Activated CD8-positive, alpha-beta T cell treated with anti-CD3 and anti-CD28 coated beads, Interleukin-2, amount 10 ng/mL, durations not matched to agents 7 days and 5 days (primary cell): ENCODE measurements around the gene MRPL48. TPM values are rescaled to one million over a fixed set of nuclear protein-coding genes. Genes with fewer than 3 reads are reported as not detected.
"Not testable (repeated sequence)": the region's sequence is repeated elsewhere in the genome, so short reads cannot be mapped to it uniquely, and the experiment has no call there.

Experiments
- ATAC-seq: fragments of 150-1000 bp; cut with Tn5 transposase; one replicate; pipeline ENCODE4 v1.10.0; 2021; ENCODE audit warnings: moderate library complexity
- CTCF ChIA-PET: fragments of 350-600 bp; sonication (Branson Sonifier 250); formaldehyde crosslinking; loops from one replicate; lab custom pipeline; 2021; ENCODE audit warnings: antibody characterized with exemption; lab: Charles Lee
- POLR2A ChIA-PET: fragments of 350-600 bp; sonication (Branson Sonifier 250); formaldehyde crosslinking; loops from one replicate; lab custom pipeline; 2021; ENCODE audit warnings: antibody characterized with exemption; lab: Charles Lee
- DNase-seq: peaks from one replicate; pipeline ENCODE4 v3.0.0-alpha.2; 2020
- H3K27ac Mint-ChIP-seq: one replicate; pipeline ENCODE4 v1.8.0; 2021; ENCODE audit warnings: mild to moderate bottlenecking, mixed read lengths
- H3K27me3 Mint-ChIP-seq: one replicate; pipeline ENCODE4 v1.8.0; 2021; ENCODE audit warnings: low read depth, mixed read lengths
- H3K36me3 Mint-ChIP-seq: one replicate; pipeline ENCODE4 v1.8.0; 2021; ENCODE audit warnings: low read depth, mixed read lengths
- H3K4me1 Mint-ChIP-seq: one replicate; pipeline ENCODE4 v1.8.0; 2021; ENCODE audit warnings: low read depth, mixed read lengths
- H3K4me3 Mint-ChIP-seq: one replicate; pipeline ENCODE4 v1.8.0; 2021; ENCODE audit warnings: mild to moderate bottlenecking, mixed read lengths
- H3K9me3 Mint-ChIP-seq: one replicate; pipeline ENCODE4 v1.8.0; 2022; ENCODE audit warnings: mixed read lengths; ENCODE audit not compliant: insufficient read depth
- total RNA-seq, 2 experiments: library from RNA; stranded (reverse); gene quantifications; one replicate each; pipeline ENCODE4 v1.2.3, GENCODE V29; 2021

MRPL48 gene
- total RNA-seq, 2 experiments from 2014 or later, result 45.1 to 46.0 TPM

GRCh38 chr11:73872749-73873357 is 85.2 kb downstream of the MRPL48 start:
- no peak for ATAC-seq
- Mint-ChIP-seq H3K27me3 (no peaks in the 10 kb centered on the region), H3K9me3 (no peaks in the 10 kb centered on the region), H3K27ac (peak overlapping the region; percentile 4), H3K36me3 (peaks cover 42% of the 10 kb centered on the region), H3K4me3 (no peak overlapping the region), H3K4me1 (peaks cover 30% of the 10 kb centered on the region)
- DNase-seq, result no peak
- CTCF ChIA-PET, result interaction anchor here (1.1 kb wide), 1 partner anchor 58 kb away, joined by 4 read pairs; no protein-coding TSS in a partner anchor
- POLR2A ChIA-PET, result no interaction called here

GRCh38 chr11:73875380-73875779 is 87.7 kb downstream of the MRPL48 start:
- Mint-ChIP-seq H3K27ac (peak overlapping the region; percentile 99), H3K9me3 (no peaks in the 10 kb centered on the region), H3K27me3 (no peaks in the 10 kb centered on the region), H3K4me1 (peaks cover 41% of the 10 kb centered on the region), H3K4me3 (peak overlapping the region; percentile 96), H3K36me3 (peaks cover 38% of the 10 kb centered on the region)
- ChIA-PET CTCF (no interaction called here), POLR2A (no interaction called here)
- ATAC-seq (no peak), DNase-seq (no peak)

- Mint-ChIP-seq H3K27ac (peak overlapping the region; percentile 99), H3K4me1 (peaks cover 41% of the 10 kb centered on the region), H3K9me3 (no peaks in the 10 kb centered on the region), H3K4me3 (peak overlapping the region; percentile 96), H3K36me3 (peaks cover 37% of the 10 kb centered on the region), H3K27me3 (no peaks in the 10 kb centered on the region)
- ChIA-PET POLR2A (no interaction called here), CTCF (no interaction called here)
- DNase-seq (no peak), ATAC-seq (no peak)
Measured at GRCh38 chr11:73875840-73876239, 88.2 kb downstream of the MRPL48 start.

GRCh38 chr11:73876424-73877310 is 89.0 kb downstream of the MRPL48 start, which contains the start of the genes COA4 and PAAF1:
COA4 (minus strand) TSS chr11:73876846; CDS start chr11:73873378, 3,468 bp downstream.
PAAF1 (plus strand) TSS chr11:73876999; CDS start chr11:73877022, 23 bp downstream.
- DNase-seq (peak; percentile 97), ATAC-seq (peak; percentile 98)
- CTCF ChIA-PET, result interaction anchor here (1.3 kb wide), 1 partner anchor 10 kb away, joined by 3 read pairs; no protein-coding TSS in a partner anchor
- peak within 1 kb of the TSS; percentile 96 for H3K4me3 Mint-ChIP-seq
- no peaks in the 10 kb centered on the region for H3K9me3 Mint-ChIP-seq
- H3K4me1 Mint-ChIP-seq, result peaks cover 41% of the 10 kb centered on the region
- H3K27ac Mint-ChIP-seq, result peak within 1 kb of the TSS; percentile 99
- H3K36me3 Mint-ChIP-seq, result peaks cover 35% of the 10 kb centered on the region
- no peaks in the 10 kb centered on the region for H3K27me3 Mint-ChIP-seq
- POLR2A ChIA-PET, result interaction anchor here (1.0 to 1.9 kb wide), 5 partner anchors 12 to 294 kb away, joined by 3 to 7 read pairs (median 4); partner anchors contain the start of genes C2CD3, MRPL48, PPME1 and UCP2

- no peak overlapping the region for H3K4me3 Mint-ChIP-seq
- CTCF ChIA-PET, result interaction anchor here (0.7 kb wide), 1 partner anchor 17 kb away, joined by 3 read pairs; no protein-coding TSS in a partner anchor
- H3K27ac Mint-ChIP-seq, result no peak overlapping the region
Measured at GRCh38 chr11:73878771-73879170, 91.1 kb downstream of the MRPL48 start.

GRCh38 chr11:73880449-73880848 is 92.8 kb downstream of the MRPL48 start:
- H3K9me3 Mint-ChIP-seq, ATAC-seq, H3K4me3 Mint-ChIP-seq, H3K27ac Mint-ChIP-seq, DNase-seq, H3K27me3 Mint-ChIP-seq: not testable (repeated sequence)
- peaks cover 15% of the 10 kb centered on the region for H3K36me3 Mint-ChIP-seq
- POLR2A ChIA-PET, result interaction anchor here (0.6 kb wide), 1 partner anchor 120 kb away, joined by 3 read pairs; the partner anchor contains the start of gene RAB6A
- CTCF ChIA-PET, result interaction anchor here (1.3 kb wide), 1 partner anchor 12 kb away, joined by 4 read pairs; no protein-coding TSS in a partner anchor
- peaks cover 27% of the 10 kb centered on the region for H3K4me1 Mint-ChIP-seq

More at GRCh38 chr11:73878771-73879170, 91.1 kb downstream of the MRPL48 start:
- POLR2A ChIA-PET, result interaction anchor here (1.9 kb wide), 1 partner anchor 91 kb away, joined by 7 read pairs; the partner anchor contains the start of gene MRPL48
- ATAC-seq, result no peak
- no peaks in the 10 kb centered on the region for H3K9me3 Mint-ChIP-seq
- H3K27me3 Mint-ChIP-seq, result no peaks in the 10 kb centered on the region
- peaks cover 24% of the 10 kb centered on the region for H3K36me3 Mint-ChIP-seq
- H3K4me1 Mint-ChIP-seq, result peaks cover 36% of the 10 kb centered on the region
- DNase-seq, result no peak

GRCh38 chr11:73883856-73884255 is 96.2 kb downstream of the MRPL48 start:
- CTCF ChIA-PET, result no interaction called here
- Mint-ChIP-seq H3K4me3 (no peak overlapping the region), H3K27me3 (no peaks in the 10 kb centered on the region), H3K4me1 (peaks cover 3% of the 10 kb centered on the region), H3K27ac (no peak overlapping the region), H3K9me3 (no peaks in the 10 kb centered on the region), H3K36me3 (peaks cover 20% of the 10 kb centered on the region)
- POLR2A ChIA-PET, result no interaction called here
- no peak for DNase-seq
- no peak for ATAC-seq

- POLR2A ChIA-PET, result no interaction called here
- CTCF ChIA-PET, result no interaction called here
- H3K27me3 Mint-ChIP-seq, result no peaks in the 10 kb centered on the region
- H3K4me3 Mint-ChIP-seq, result no peak overlapping the region
- H3K27ac Mint-ChIP-seq, result no peak overlapping the region
- peaks cover 25% of the 10 kb centered on the region for H3K36me3 Mint-ChIP-seq
- DNase-seq (no peak), ATAC-seq (no peak)
- H3K4me1 Mint-ChIP-seq, result no peaks in the 10 kb centered on the region
- H3K9me3 Mint-ChIP-seq, result no peaks in the 10 kb centered on the region
Measured at GRCh38 chr11:73888244-73888643, 100.6 kb downstream of the MRPL48 start.

GRCh38 chr11:73889019-73889418 is 101.3 kb downstream of the MRPL48 start:
- ChIA-PET CTCF (no interaction called here), POLR2A (no interaction called here)
- peaks cover 21% of the 10 kb centered on the region for H3K36me3 Mint-ChIP-seq
- H3K27me3 Mint-ChIP-seq, result no peaks in the 10 kb centered on the region
- no peaks in the 10 kb centered on the region for H3K4me1 Mint-ChIP-seq
- DNase-seq, result no peak
- H3K27ac Mint-ChIP-seq, result no peak overlapping the region
- ATAC-seq, result no peak
- H3K4me3 Mint-ChIP-seq, result no peak overlapping the region
- no peaks in the 10 kb centered on the region for H3K9me3 Mint-ChIP-seq

GRCh38 chr11:73889536-73889935 is 101.9 kb downstream of the MRPL48 start:
- no peak overlapping the region for H3K4me3 Mint-ChIP-seq
- no peaks in the 10 kb centered on the region for H3K27me3 Mint-ChIP-seq
- no peak for ATAC-seq
- H3K27ac Mint-ChIP-seq, result no peak overlapping the region
- DNase-seq, result no peak
- no peaks in the 10 kb centered on the region for H3K4me1 Mint-ChIP-seq
- ChIA-PET CTCF (interaction anchor here (0.6 kb wide), 1 partner anchor 11 kb away, joined by 3 read pairs; no protein-coding TSS in a partner anchor), POLR2A (no interaction called here)
- H3K9me3 Mint-ChIP-seq, result no peaks in the 10 kb centered on the region
- H3K36me3 Mint-ChIP-seq, result peaks cover 21% of the 10 kb centered on the region

GRCh38 chr11:73893041-73893440 is 105.4 kb downstream of the MRPL48 start:
- CTCF ChIA-PET, result interaction anchor here (1.6 kb wide), 1 partner anchor 12 kb away, joined by 4 read pairs; no protein-coding TSS in a partner anchor
- POLR2A ChIA-PET, result no interaction called here
- Mint-ChIP-seq H3K27me3 (no peaks in the 10 kb centered on the region), H3K9me3 (no peaks in the 10 kb centered on the region), H3K4me3 (no peak overlapping the region), H3K36me3 (peaks cover 12% of the 10 kb centered on the region), H3K4me1 (no peaks in the 10 kb centered on the region), H3K27ac (no peak overlapping the region)
- ATAC-seq (no peak), DNase-seq (no peak)
